Mucosa of descending colon (tissue), 3 donors: ENCODE results near the gene SLC26A9. TPM values are rescaled to one million over a fixed set of nuclear protein-coding genes. Genes with fewer than 3 reads are reported as not detected.

Source experiments
- ATAC-seq: fragments of 200-7000 bp; cut with Tn5 transposase; one replicate; pipeline ENCODE4 v1.9.1; 2020; ENCODE audit warnings: mild to moderate bottlenecking, moderate library complexity
- DNase-seq, 3 donors: peaks; one replicate each; pipeline ENCODE4 v3.0.0-alpha.2; 2020
- H3K36me3 ChIP-seq: fragments of 200-600 bp; one replicate; pipeline ENCODE4 v1.8.0; 2021; ENCODE audit warnings: low read depth, mild to moderate bottlenecking
- H3K4me1 ChIP-seq: fragments of 200-600 bp; one replicate; pipeline ENCODE4 v1.8.0; 2021; ENCODE audit warnings: low read depth, mild to moderate bottlenecking
- H3K4me3 ChIP-seq: fragments of 200-600 bp; one replicate; pipeline ENCODE4 v1.8.0; 2021; ENCODE audit warnings: mild to moderate bottlenecking
- H3K9me3 ChIP-seq: fragments of 200-600 bp; one replicate; pipeline ENCODE4 v1.8.0; 2021; ENCODE audit warnings: mild to moderate bottlenecking
- intact Hi-C, 2 donors: fragments of 100-400 bp; cut with DNase I in 1 of 2; cut with micrococcal nuclease in 1 of 2; formaldehyde crosslinking; loops; one replicate each; pipeline versions ENCODE4 v1.11.0 to v1.11.1; 2022; cut with DNase I, micrococcal nuclease
- total RNA-seq, 3 donors: library from RNA; stranded (reverse); fragmentation: NEBNext Ultra II Directional in 2 of 3; extraction: Animal tissue kit (Norgen Biotek cat#: 25700) in 2 of 3; gene quantifications; one replicate each; pipeline versions ENCODE4 v1.2.1 to v1.2.4, GENCODE V29; 2021 to 2023
- TF ChIP-seq, protein P1 (sequence below): fragments of 200-600 bp; IDR thresholded peaks from one replicate; pipeline ENCODE4 v1.8.0; 2022; ENCODE audit warnings: antibody characterized with exemption, mild to moderate bottlenecking
- donor health status: DM: no; HTN: no; CAD: no; lungs with moderate emphysema.
- donor health status: DM: no; HTN: no; CAD: no.
- donor health status: DM: no; HTN: yes; CAD: no.

Gene SLC26A9
- total RNA-seq, 3 donors from 2014 or later, result not detected

DNA sequence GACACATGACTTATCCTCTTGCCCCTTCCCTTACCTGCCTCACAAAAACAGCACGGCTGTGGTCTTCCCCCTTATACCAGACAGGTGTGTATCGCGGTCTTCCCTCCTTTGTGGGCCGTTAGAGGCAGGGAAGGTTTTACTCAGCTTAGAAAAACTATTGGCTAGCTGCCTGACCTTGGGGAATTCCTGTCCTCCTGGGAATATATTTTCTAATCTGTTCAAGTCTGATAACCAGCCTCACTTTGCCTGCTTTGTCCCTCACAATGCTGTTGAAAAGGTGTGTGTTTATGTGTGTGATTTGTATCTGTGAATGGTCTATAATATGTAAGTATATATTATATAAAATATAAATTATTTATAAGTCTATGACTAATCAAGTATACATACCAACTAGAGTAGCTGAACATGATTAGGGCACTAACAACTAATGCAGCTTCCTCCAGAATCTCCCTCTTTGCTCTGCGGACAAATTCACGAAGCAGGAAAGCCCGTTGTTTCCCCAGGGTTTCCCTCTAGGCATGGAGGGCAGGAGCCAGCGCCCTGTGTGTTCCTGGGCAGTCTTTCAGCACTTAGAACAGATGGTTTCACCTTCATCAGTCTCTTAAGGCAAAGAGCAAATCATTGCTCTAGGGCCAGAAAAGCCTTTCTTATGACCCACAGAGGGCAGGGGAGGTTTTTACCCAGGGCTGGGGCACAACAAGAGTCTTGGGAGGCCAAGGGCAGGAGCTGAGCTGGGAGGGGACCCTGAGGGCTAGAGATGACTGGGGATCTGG, 25.6 kb downstream of the SLC26A9 start:
- Histone ChIP-seq H3K36me3 (no peaks in the 10 kb centered on the region), H3K4me3 (no peak overlapping the region), H3K4me1 (no peaks in the 10 kb centered on the region), H3K9me3 (no peaks in the 10 kb centered on the region)
- ATAC-seq (no peak), DNase-seq (no peak)
- TF ChIP-seq, protein P1, sequence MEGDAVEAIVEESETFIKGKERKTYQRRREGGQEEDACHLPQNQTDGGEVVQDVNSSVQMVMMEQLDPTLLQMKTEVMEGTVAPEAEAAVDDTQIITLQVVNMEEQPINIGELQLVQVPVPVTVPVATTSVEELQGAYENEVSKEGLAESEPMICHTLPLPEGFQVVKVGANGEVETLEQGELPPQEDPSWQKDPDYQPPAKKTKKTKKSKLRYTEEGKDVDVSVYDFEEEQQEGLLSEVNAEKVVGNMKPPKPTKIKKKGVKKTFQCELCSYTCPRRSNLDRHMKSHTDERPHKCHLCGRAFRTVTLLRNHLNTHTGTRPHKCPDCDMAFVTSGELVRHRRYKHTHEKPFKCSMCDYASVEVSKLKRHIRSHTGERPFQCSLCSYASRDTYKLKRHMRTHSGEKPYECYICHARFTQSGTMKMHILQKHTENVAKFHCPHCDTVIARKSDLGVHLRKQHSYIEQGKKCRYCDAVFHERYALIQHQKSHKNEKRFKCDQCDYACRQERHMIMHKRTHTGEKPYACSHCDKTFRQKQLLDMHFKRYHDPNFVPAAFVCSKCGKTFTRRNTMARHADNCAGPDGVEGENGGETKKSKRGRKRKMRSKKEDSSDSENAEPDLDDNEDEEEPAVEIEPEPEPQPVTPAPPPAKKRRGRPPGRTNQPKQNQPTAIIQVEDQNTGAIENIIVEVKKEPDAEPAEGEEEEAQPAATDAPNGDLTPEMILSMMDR, result no peak
- intact Hi-C loops, result loop anchor here (2.0 to 10.0 kb wide), 3 partner anchors 59 to 123 kb away; no protein-coding TSS in a partner anchor

DNA sequence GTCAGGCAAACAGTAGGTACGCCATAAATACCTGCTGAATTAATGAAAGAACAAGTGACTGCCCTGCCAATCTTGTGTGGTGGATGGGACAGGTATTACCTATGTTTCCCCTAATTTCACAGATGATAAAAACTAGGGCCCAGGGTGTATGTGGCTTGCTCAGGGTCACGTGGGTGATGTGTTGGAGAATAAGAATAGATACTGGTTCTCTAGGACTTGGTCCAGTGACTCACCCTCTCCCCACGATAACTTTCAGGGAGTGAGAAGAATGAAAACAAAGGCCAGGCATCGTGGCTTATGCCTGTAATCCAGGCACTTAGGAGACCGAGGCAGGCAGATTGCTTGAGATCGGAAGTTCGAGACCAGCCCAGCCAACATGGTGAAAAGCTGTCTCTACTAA, 26.7 kb downstream of the SLC26A9 start:
- no peaks in the 10 kb centered on the region for H3K36me3 ChIP-seq
- H3K4me3 ChIP-seq, result no peak overlapping the region
- intact Hi-C loops, result loop anchor here (5.0 to 10.0 kb wide), 2 partner anchors 61 to 122 kb away; no protein-coding TSS in a partner anchor
- no peaks in the 10 kb centered on the region for H3K9me3 ChIP-seq
- TF ChIP-seq, protein P1, result no peak
- no peaks in the 10 kb centered on the region for H3K4me1 ChIP-seq
- ATAC-seq (no peak), DNase-seq (no peak)

DNA sequence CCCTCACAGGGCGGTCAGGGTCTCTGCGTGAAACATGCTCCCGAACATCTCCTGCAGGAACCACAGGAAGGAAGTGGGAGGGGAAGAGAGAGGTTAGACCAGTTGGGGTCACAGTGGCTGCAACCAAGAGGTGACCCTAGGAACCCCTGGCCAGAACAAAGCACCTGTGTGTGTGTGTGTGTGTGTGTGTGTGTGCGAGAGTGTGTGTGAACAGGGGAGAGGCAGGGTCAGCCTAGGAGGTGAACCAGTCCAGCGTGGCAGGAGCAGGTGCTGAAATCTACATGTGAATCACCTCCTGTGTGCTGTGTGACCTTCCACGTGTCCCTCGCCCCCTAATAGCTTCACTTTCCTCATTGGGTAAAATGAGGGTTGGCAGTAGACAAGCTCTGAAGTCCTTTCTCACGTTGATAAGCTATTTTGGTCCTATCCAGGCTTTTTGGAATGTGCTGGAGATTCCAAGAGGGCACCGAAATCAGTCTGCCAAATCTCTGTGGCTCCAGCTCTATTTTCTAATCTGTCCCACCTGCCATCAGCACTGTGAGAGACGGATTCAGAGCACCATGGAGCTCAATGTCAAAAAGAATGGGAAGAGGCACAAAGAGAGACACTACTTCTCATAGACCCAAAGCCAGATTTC, 27.8 kb downstream of the SLC26A9 start:
- intact Hi-C loops, result loop anchor here (5.0 to 10.0 kb wide), 2 partner anchors 62 to 121 kb away; no protein-coding TSS in a partner anchor
- H3K36me3 ChIP-seq, result no peaks in the 10 kb centered on the region
- H3K4me3 ChIP-seq, result no peak overlapping the region
- ATAC-seq (no peak), DNase-seq (no peak)
- H3K9me3 ChIP-seq, result no peaks in the 10 kb centered on the region
- no peaks in the 10 kb centered on the region for H3K4me1 ChIP-seq
- TF ChIP-seq, protein P1, result no peak

DNA sequence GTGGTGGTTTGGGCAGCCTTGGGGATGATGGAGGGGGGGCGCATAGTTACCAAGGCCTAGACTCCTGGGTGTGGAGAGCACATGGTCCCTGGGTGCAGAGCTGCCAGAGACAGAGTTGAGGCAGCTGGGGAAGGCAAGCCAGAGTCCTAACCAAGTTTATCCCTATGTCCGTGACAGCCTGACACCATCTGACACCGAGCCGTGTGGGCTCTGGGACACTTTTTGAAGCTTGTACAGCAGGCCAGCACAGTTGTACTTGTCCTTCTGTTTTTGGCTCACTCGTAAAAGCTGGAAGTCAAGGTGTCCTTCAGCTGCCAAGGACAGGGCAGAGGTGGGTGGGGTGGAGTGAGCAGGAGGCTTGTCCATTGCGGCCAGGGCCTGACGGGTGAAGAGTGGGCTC, 28.5 kb downstream of the SLC26A9 start:
- Histone ChIP-seq H3K4me3 (no peak overlapping the region), H3K4me1 (no peaks in the 10 kb centered on the region), H3K36me3 (no peaks in the 10 kb centered on the region), H3K9me3 (no peaks in the 10 kb centered on the region)
- ATAC-seq, result no peak
- DNase-seq, result no peak
- TF ChIP-seq, protein P1, result no peak
- intact Hi-C loops, result loop anchor here (5.0 to 10.0 kb wide), 2 partner anchors 63 to 120 kb away; no protein-coding TSS in a partner anchor

DNA sequence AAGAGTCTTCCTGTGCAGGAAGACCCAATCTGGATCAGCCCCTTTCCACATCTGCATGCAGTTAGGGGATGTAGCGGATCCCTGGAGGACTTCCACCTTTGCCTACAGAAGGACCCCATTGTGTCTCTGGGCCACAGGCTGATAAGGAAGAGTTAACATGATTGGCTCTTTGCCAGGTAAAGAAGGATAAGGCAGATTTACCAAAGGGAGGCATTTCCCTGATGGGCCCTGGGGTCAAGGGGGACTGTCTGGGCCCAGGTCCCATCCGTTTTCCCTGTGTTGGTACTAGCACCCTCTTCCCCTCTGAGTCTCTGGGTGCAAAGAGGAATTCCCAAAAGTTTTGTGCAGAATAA, 29.1 kb downstream of the SLC26A9 start:
- no peaks in the 10 kb centered on the region for H3K9me3 ChIP-seq
- ATAC-seq (no peak), DNase-seq (no peak)
- H3K4me1 ChIP-seq, result no peaks in the 10 kb centered on the region
- TF ChIP-seq, protein P1, result no peak
- no peak overlapping the region for H3K4me3 ChIP-seq
- H3K36me3 ChIP-seq, result no peaks in the 10 kb centered on the region
- intact Hi-C loops, result loop anchor here in 1 of 2 donors (10.0 kb wide), 1 partner anchor 119 kb away; no protein-coding TSS in a partner anchor
